Bronchial epithelial cell (primary cell): ENCODE measurements around the gene TLR4. TPM values are rescaled to one million over a fixed set of nuclear protein-coding genes. Genes with fewer than 3 reads are reported as not detected.
A peak's percentile ranks its signal among the peaks of the same experiment; 100 is the strongest.

Source experiments
- DNase-seq: peaks from one replicate; pipeline ENCODE4 v3.0.0-alpha.2; 2010; ENCODE audit warnings: low read depth
- FAIRE-seq: peaks from 2 replicates; lab custom pipeline; 2011; peaks lifted over from hg19 to GRCh38; lab: Jason Lieb, UNC
- H3K27me3 ChIP-seq: 2 replicates; pipeline ENCODE4 v1.5.1; 2011; ENCODE audit warnings: low read length; ENCODE audit not compliant: control insufficient read depth, insufficient read depth
- H3K36me3 ChIP-seq: 2 replicates; pipeline ENCODE4 v1.5.1; 2011; ENCODE audit warnings: low read length; ENCODE audit not compliant: control insufficient read depth, insufficient read depth
- H3K4me3 ChIP-seq: 2 replicates; pipeline ENCODE4 v1.5.1; 2011; ENCODE audit warnings: mild to moderate bottlenecking, low read depth, low read length, control low read depth
- total RNA-seq: library from RNA; depleted of rRNA; stranded (reverse); fragments of >200 nt; gene quantifications from 2 replicates; pipeline ENCODE4 v1.2.1, GENCODE V29; 2014
- TF ChIP-seq, protein P1 (sequence below): IDR thresholded peaks from 2 replicates; pipeline ENCODE4 v1.5.1; 2011; ENCODE audit warnings: mild to moderate bottlenecking, moderate library complexity, low read length, control low read depth, inconsistent platforms; ENCODE audit not compliant: insufficient read depth, severe bottlenecking

Gene TLR4
- total RNA-seq, 1 donor from 2014 or later: 0.26 TPM

DNA sequence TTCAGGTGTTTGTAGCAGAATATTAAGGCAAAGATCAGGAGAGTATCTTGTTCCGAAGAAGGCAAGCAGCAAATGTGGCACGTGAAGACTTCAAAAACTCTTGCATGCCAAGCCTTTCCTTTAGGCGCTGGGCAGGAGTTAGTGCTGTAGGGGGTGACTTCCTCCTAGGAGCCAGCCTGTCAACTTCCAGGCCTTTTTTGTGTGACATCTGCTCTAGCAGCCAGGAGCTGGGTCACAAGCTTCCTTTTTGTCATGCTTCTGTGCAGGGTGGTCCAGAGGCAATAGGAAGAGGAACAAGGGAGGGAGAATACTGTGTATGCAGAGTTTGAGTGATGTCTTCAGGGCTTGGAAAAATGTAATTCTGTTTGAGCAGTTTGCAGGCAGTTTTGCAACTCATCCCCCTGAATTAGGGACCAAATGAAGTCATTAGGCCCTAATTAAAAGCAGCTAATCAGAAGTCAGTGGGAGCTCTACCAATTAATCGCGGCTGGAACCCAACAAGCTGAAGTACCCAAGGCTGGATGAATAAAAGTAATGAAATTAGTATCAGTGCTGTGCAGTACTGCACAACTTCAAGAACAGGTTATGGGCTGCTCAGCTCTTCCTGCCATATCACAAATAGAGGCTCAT lies 53.5 kb downstream of the TLR4 start:
- Histone ChIP-seq H3K4me3 (no peak overlapping the region), H3K36me3 (no peaks in the 10 kb centered on the region), H3K27me3 (no peaks in the 10 kb centered on the region)
- TF ChIP-seq, protein P1, sequence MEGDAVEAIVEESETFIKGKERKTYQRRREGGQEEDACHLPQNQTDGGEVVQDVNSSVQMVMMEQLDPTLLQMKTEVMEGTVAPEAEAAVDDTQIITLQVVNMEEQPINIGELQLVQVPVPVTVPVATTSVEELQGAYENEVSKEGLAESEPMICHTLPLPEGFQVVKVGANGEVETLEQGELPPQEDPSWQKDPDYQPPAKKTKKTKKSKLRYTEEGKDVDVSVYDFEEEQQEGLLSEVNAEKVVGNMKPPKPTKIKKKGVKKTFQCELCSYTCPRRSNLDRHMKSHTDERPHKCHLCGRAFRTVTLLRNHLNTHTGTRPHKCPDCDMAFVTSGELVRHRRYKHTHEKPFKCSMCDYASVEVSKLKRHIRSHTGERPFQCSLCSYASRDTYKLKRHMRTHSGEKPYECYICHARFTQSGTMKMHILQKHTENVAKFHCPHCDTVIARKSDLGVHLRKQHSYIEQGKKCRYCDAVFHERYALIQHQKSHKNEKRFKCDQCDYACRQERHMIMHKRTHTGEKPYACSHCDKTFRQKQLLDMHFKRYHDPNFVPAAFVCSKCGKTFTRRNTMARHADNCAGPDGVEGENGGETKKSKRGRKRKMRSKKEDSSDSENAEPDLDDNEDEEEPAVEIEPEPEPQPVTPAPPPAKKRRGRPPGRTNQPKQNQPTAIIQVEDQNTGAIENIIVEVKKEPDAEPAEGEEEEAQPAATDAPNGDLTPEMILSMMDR: no peak
- FAIRE-seq (no peak), DNase-seq (no peak)

DNA sequence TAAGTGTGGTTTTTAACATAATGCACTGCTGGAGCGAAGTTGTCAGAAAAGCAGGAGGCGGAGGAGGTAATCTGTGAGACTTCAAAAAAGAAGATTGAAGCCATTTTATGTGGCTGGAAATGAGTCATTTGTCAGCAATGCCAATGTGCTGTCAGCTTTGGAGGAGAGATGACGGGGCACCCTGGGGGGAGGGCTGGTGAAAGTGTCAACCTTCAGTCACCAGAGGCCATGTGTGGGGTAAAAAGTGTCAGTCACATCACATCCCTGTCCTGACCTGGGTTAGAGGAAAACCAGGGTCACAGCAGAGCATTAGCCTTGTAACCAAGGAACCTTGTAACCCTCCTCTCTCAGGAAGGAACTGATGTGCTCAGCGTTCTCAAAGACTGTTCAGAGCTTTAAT lies 59.1 kb downstream of the TLR4 start:
- DNase-seq: peak; percentile 39
- FAIRE-seq: no peak

DNA sequence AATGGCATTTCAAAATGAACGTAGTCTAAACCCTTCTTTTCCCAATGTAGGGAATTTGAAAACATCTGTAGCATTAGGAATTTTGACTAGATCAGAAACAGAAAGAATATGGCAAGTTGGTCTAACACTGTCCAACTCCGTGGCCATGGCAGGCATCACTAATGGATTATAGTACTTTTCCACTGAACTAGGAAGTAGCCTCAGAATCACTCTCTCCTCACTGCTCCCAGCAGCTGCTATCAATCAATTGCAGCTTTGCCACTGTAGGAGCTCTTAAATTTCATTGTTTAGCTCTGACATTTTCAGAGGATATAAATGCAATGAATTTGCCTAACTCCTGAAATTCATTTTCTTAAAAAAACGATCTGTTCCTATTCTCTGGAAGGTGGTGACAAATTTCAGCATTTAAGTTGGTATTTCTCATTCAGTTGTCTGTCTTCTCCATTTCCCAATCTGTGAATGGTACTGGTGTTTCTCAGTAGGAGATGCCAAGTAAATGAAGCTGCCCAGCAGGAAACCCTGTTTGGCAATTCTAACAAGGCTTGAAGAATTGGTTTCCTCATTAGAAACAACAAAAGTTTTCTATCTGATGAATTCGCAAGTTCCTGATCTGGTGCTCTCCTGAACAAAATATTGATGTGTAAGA lies 64.7 kb downstream of the TLR4 start:
- FAIRE-seq: no peak
- no peak for DNase-seq
- no peaks in the 10 kb centered on the region for H3K27me3 ChIP-seq
- TF ChIP-seq, protein P1: no peak
- no peaks in the 10 kb centered on the region for H3K36me3 ChIP-seq
- H3K4me3 ChIP-seq: no peak overlapping the region

More for the DNA sequence above, 59.1 kb downstream of the TLR4 start:
- H3K27me3 ChIP-seq: no peaks in the 10 kb centered on the region
- no peak overlapping the region for H3K4me3 ChIP-seq
- H3K36me3 ChIP-seq: no peaks in the 10 kb centered on the region
- TF ChIP-seq, protein P1: no peak

DNA sequence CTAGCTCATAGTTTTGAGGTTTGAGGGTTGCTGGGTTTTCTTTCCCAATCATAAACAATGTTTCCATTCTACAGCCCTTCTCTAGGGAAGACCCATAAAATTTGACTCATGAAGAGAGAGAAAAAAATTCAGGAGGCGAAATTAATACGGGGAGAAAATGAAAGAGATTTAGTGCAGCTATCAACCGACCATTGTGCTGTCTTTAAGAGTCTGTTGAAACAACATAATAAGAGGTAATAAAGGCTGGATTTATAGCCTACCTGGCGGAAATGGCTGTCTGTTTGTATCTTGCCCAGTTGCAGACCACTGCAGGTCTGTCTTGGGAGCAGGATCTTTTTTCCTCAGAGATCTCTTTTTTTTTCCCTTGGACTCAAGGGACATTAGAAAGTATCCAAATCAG lies 66.9 kb downstream of the TLR4 start:
- Histone ChIP-seq H3K27me3 (no peaks in the 10 kb centered on the region), H3K4me3 (no peak overlapping the region), H3K36me3 (no peaks in the 10 kb centered on the region)
- DNase-seq (no peak), FAIRE-seq (no peak)
- TF ChIP-seq, protein P1: no peak

DNA sequence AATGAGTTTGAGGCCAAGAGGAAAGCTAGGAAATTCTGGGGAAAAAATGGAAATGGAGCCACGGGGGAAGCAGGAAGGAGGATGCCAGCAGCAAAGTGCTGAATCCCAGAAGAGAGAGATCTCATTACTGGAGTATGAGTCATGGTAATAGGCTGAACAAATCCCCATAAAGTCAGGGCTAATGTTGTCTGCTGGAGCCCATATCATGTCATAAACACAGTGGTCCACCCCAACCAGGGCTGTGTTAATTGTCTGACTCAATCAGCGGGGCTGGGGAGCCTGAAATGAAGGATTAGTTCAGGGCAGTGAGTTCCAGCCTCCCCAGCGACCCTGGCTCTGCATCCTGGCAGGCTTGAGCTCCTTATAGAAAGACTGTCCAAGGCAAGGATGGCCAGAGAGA lies 68.8 kb downstream of the TLR4 start:
- DNase-seq (peak; percentile 29), FAIRE-seq (no peak)
- Histone ChIP-seq H3K36me3 (no peaks in the 10 kb centered on the region), H3K27me3 (no peaks in the 10 kb centered on the region), H3K4me3 (no peak overlapping the region)
- TF ChIP-seq, protein P1: no peak
